Measurements from ENCODE around the gene LTO1. TPM values are rescaled to one million over a fixed set of nuclear protein-coding genes. Genes with fewer than 3 reads are reported as not detected.

Gene LTO1
- total and polyA plus RNA-seq, 10 of the 15 experiments (the other 5 are each of a cell fraction or from before 2014, with no cell fraction given): 2.6 to 27.5 (median 14.4) TPM

DNA sequence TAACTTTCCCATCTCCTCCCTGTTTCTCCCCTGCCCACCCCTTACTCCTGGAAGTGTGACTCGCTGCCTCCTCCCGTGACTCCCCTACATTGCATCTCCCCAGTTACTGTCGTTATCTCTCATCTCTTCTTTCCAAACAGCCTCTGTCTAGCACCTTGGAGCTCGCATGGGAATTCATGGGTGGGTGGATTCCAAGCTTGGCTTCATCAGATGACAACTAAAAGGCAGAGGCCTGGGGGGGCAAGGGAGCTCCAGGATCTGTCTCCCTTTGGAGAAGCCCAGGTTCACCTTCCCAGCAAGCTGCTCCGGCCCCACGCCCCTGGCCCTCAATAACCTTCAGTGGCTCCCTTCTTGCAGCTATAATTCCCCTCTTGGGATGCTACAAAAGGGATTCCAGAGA, 41.1 kb downstream of the LTO1 start:
- WGBS (ENCODE audit: insufficient coverage, insufficient replicate concordance, low lambda C conversion rate, missing lambda C conversion rate): 19% methylated on average over 6 of the region's 6 CpGs
- ChIA-PET POLR2A (no interaction called here), SMC1A (ENCODE audit: uncharacterized antibody, unreplicated experiment) (interaction anchor here (1.0 kb wide), 1 partner anchor 36 kb away, joined by 3 read pairs; no protein-coding TSS in a partner anchor), CTCF (no interaction called here), RAD21 (ENCODE audit: unreplicated experiment) (interaction anchor here (1.6 kb wide), 1 partner anchor 341 kb away, joined by 5 read pairs; no protein-coding TSS in a partner anchor)
- DNase-seq (ENCODE audit: low read depth, low spot score) (no peak), ATAC-seq (no peak), FAIRE-seq (no peak)
- Histone ChIP-seq H3K4me3 (no peak overlapping the region), H4K20me1 (ENCODE audit: control insufficient read depth, insufficient read depth) (no peaks in the 10 kb centered on the region), H3K4me2 (ENCODE audit: control insufficient read depth, insufficient read depth) (no peak overlapping the region), H3K36me3 (ENCODE audit: control insufficient read depth in 2 of 2, insufficient read depth in 2 of 2, low read length in 1 of 2) (no peaks in the 10 kb centered on the region; a peak in 1 of 4 replicates), H3K27ac (ENCODE audit: control insufficient read depth, insufficient read depth) (no peak overlapping the region), H3K79me2 (ENCODE audit: control insufficient read depth, insufficient read depth, low read length) (no peaks in the 10 kb centered on the region), H3K27me3 (replicated peaks in 1 of 2; ENCODE audit: control insufficient read depth in 2 of 2, insufficient read depth in 2 of 2, low read length in 1 of 2) (peaks cover 15 to 22% of the 10 kb centered on the region in 2 experiments), H3K4me1 (ENCODE audit: control insufficient read depth, insufficient read depth, low read length) (peaks cover 15% of the 10 kb centered on the region), H3K9me3 (replicated peaks; ENCODE audit: control insufficient read depth, insufficient read depth, low read length) (no peaks in the 10 kb centered on the region; the same call in 2 of the 3 replicates), H2AFZ (ENCODE audit: control insufficient read depth, low read depth, low read length) (no peak overlapping the region), H3K9ac (ENCODE audit: control insufficient read depth, insufficient read depth, low read length) (no peak overlapping the region)
- intact Hi-C loops (cut with micrococcal nuclease; ENCODE audit: unreplicated experiment) (no loop called here), in situ Hi-C loops (cut with MboI) (no loop called here)
- no peak for TF ChIP-seq SP1 (IDR thresholded peaks at IDR 0.05; ENCODE audit: low read depth, low read length)
- no peak for TF ChIP-seq ESRRA (IDR thresholded peaks at IDR 0.05; ENCODE audit: low read length)
- no peak for TF ChIP-seq NR2C2 (IDR thresholded peaks at IDR 0.05; ENCODE audit: borderline replicate concordance, control insufficient read depth, insufficient read length, low read depth)
- TF ChIP-seq, protein P1, sequence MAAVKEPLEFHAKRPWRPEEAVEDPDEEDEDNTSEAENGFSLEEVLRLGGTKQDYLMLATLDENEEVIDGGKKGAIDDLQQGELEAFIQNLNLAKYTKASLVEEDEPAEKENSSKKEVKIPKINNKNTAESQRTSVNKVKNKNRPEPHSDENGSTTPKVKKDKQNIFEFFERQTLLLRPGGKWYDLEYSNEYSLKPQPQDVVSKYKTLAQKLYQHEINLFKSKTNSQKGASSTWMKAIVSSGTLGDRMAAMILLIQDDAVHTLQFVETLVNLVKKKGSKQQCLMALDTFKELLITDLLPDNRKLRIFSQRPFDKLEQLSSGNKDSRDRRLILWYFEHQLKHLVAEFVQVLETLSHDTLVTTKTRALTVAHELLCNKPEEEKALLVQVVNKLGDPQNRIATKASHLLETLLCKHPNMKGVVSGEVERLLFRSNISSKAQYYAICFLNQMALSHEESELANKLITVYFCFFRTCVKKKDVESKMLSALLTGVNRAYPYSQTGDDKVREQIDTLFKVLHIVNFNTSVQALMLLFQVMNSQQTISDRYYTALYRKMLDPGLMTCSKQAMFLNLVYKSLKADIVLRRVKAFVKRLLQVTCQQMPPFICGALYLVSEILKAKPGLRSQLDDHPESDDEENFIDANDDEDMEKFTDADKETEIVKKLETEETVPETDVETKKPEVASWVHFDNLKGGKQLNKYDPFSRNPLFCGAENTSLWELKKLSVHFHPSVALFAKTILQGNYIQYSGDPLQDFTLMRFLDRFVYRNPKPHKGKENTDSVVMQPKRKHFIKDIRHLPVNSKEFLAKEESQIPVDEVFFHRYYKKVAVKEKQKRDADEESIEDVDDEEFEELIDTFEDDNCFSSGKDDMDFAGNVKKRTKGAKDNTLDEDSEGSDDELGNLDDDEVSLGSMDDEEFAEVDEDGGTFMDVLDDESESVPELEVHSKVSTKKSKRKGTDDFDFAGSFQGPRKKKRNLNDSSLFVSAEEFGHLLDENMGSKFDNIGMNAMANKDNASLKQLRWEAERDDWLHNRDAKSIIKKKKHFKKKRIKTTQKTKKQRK (IDR thresholded peaks at IDR 0.05; ENCODE audit: low read depth, low read length): no peak
- TF ChIP-seq RAD21 (IDR thresholded peaks at IDR 0.05; ENCODE audit: insufficient read depth, low read depth, low read length): no peak
- TF ChIP-seq FOXM1 (IDR thresholded peaks at IDR 0.05; ENCODE audit: low read depth, low read length): no peak
- no peak for TF ChIP-seq CREM (IDR thresholded peaks at IDR 0.05; ENCODE audit: low read depth)
- TF ChIP-seq, protein P2, sequence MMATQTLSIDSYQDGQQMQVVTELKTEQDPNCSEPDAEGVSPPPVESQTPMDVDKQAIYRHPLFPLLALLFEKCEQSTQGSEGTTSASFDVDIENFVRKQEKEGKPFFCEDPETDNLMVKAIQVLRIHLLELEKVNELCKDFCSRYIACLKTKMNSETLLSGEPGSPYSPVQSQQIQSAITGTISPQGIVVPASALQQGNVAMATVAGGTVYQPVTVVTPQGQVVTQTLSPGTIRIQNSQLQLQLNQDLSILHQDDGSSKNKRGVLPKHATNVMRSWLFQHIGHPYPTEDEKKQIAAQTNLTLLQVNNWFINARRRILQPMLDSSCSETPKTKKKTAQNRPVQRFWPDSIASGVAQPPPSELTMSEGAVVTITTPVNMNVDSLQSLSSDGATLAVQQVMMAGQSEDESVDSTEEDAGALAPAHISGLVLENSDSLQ (IDR thresholded peaks at IDR 0.05): no peak
- no peak for TF ChIP-seq SMAD5 (IDR thresholded peaks at IDR 0.05; ENCODE audit: low read depth)
- no peak for TF ChIP-seq RBBP5 (conservative IDR thresholded peaks at IDR 0.05)
- no peak for TF ChIP-seq CHD1 (IDR thresholded peaks at IDR 0.05; ENCODE audit: low read depth, low read length)
- no peak for TF ChIP-seq MYC (IDR thresholded peaks at IDR 0.05; ENCODE audit: insufficient read depth, insufficient read length, insufficient replicate concordance, low read length, severe bottlenecking)
- no peak for TF ChIP-seq ATF7 (IDR thresholded peaks at IDR 0.05; ENCODE audit: low read depth)
- no peak for TF ChIP-seq BHLHE40 (IDR thresholded peaks at IDR 0.05; ENCODE audit: borderline replicate concordance in 1 of 2, low read depth in 2 of 2, low read length in 1 of 2)
- TF ChIP-seq MYB (IDR thresholded peaks at IDR 0.05; ENCODE audit: borderline replicate concordance, low read depth, low read length): no peak
- TF ChIP-seq, protein P3, sequence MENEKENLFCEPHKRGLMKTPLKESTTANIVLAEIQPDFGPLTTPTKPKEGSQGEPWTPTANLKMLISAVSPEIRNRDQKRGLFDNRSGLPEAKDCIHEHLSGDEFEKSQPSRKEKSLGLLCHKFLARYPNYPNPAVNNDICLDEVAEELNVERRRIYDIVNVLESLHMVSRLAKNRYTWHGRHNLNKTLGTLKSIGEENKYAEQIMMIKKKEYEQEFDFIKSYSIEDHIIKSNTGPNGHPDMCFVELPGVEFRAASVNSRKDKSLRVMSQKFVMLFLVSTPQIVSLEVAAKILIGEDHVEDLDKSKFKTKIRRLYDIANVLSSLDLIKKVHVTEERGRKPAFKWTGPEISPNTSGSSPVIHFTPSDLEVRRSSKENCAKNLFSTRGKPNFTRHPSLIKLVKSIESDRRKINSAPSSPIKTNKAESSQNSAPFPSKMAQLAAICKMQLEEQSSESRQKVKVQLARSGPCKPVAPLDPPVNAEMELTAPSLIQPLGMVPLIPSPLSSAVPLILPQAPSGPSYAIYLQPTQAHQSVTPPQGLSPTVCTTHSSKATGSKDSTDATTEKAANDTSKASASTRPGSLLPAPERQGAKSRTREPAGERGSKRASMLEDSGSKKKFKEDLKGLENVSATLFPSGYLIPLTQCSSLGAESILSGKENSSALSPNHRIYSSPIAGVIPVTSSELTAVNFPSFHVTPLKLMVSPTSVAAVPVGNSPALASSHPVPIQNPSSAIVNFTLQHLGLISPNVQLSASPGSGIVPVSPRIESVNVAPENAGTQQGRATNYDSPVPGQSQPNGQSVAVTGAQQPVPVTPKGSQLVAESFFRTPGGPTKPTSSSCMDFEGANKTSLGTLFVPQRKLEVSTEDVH (IDR thresholded peaks at IDR 0.05; ENCODE audit: low read depth, partially characterized antibody): no peak
- TF ChIP-seq RAD51 (IDR thresholded peaks at IDR 0.05): no peak
- no TSS peak for BruUV-seq (replicated peaks)
